Hepatocyte (in vitro differentiated cells): ENCODE data around the gene FADS3. TPM values are rescaled to one million over a fixed set of nuclear protein-coding genes. Genes with fewer than 3 reads are reported as not detected.

Source experiments
- DNase-seq: peaks from one replicate; pipeline ENCODE4 v3.0.0-alpha.2; 2016; ENCODE audit warnings: low spot score
- H2AFZ ChIP-seq: fragments of 200-600 bp; sonication (generic); 2 replicates; pipeline ENCODE4 v1.6.0; 2016; ENCODE audit warnings: antibody characterized with exemption, mild to moderate bottlenecking
- H3K27ac ChIP-seq: fragments of 200-600 bp; sonication (generic); 2 replicates; pipeline ENCODE4 v1.5.1; 2016; ENCODE audit warnings: mild to moderate bottlenecking
- H3K27me3 ChIP-seq: fragments of 200-600 bp; sonication (generic); 2 replicates; pipeline ENCODE4 v1.6.1; 2016
- H3K36me3 ChIP-seq: fragments of 200-600 bp; sonication (generic); replicated peaks from 2 replicates; pipeline ENCODE4 v1.5.1; 2016; ENCODE audit warnings: low read depth; ENCODE audit not compliant: insufficient read depth
- H3K4me1 ChIP-seq: fragments of 200-600 bp; sonication (generic); 2 replicates; pipeline ENCODE4 v1.5.1; 2016; ENCODE audit warnings: mild to moderate bottlenecking, moderate library complexity; ENCODE audit not compliant: insufficient read depth
- H3K4me2 ChIP-seq: fragments of 200-600 bp; sonication (generic); 2 replicates; pipeline ENCODE4 v1.6.0; 2016
- H3K4me3 ChIP-seq: fragments of 200-600 bp; sonication (generic); 2 replicates; pipeline ENCODE4 v1.5.1; 2016; ENCODE audit warnings: mild to moderate bottlenecking
- H3K79me2 ChIP-seq: fragments of 200-600 bp; sonication (generic); 2 replicates; pipeline ENCODE4 v1.6.0; 2017; ENCODE audit warnings: mild to moderate bottlenecking
- H3K9me2 ChIP-seq: fragments of 200-600 bp; sonication (generic); replicated peaks from 2 replicates; pipeline ENCODE4 v1.6.0; 2017; ENCODE audit warnings: mild to moderate bottlenecking; ENCODE audit not compliant: insufficient read depth
- H3K9me3 ChIP-seq: fragments of 200-600 bp; sonication (generic); 2 replicates; pipeline ENCODE4 v1.5.1; 2016; ENCODE audit warnings: low read depth, mild to moderate bottlenecking
- H4K20me1 ChIP-seq: fragments of 200-600 bp; sonication (generic); 2 replicates; pipeline ENCODE4 v1.6.0; 2016; ENCODE audit warnings: mild to moderate bottlenecking; ENCODE audit not compliant: insufficient read depth, poor library complexity, severe bottlenecking
- CTCF ChIP-seq: fragments of 200-600 bp; sonication (generic); IDR thresholded peaks from 2 replicates; pipeline ENCODE4 v1.5.1; 2016; ENCODE audit warnings: antibody characterized with exemption, mild to moderate bottlenecking; ENCODE audit not compliant: poor library complexity
- EZH2 ChIP-seq: fragments of 200-600 bp; sonication (generic); IDR thresholded peaks from 2 replicates; pipeline ENCODE4 v1.6.1; 2016; ENCODE audit warnings: antibody characterized with exemption, mild to moderate bottlenecking, borderline replicate concordance
- EZH2phosphoT487 ChIP-seq: fragments of 200-600 bp; sonication (generic); IDR thresholded peaks from one replicate; pipeline ENCODE4 v1.6.1; 2018; ENCODE audit warnings: antibody characterized with exemption, mild to moderate bottlenecking, low read depth, moderate library complexity; ENCODE audit not compliant: unreplicated experiment, severe bottlenecking
- WGBS: methylation state at CpG from one replicate; pipeline ENCODE4 v1.1.6; 2016; ENCODE audit warnings: low lambda C conversion rate; ENCODE audit errors: missing lambda C conversion rate; 5-methylcytosine and 5-hydroxymethylcytosine counted together
- polyA plus RNA-seq: library from polyadenylated mRNA; unstranded; fragments of >200 nt; fragmentation: Nextera tagmentation; extraction: Ambion mirVana; gene quantifications from 2 replicates; pipeline ENCODE4 v1.2.1, GENCODE V29; 2016
- total RNA-seq: library from RNA; depleted of rRNA; stranded (reverse); fragments of >200 nt; gene quantifications from 2 replicates; pipeline ENCODE4 v1.2.3, GENCODE V29; 2014

FADS3 gene
- total and polyA plus RNA-seq, 2 experiments from 2014 or later: 19.4 to 37.0 TPM

- Histone ChIP-seq H4K20me1 (no peaks in the 10 kb centered on the region), H3K27ac (no peak overlapping the region), H3K9me2 (no peaks in the 10 kb centered on the region), H3K79me2 (no peaks in the 10 kb centered on the region), H3K27me3 (no peaks in the 10 kb centered on the region), H3K4me3 (no peak overlapping the region), H3K4me2 (no peak overlapping the region), H3K36me3 (no peaks in the 10 kb centered on the region), H2AFZ (no peak overlapping the region), H3K9me3 (no peaks in the 10 kb centered on the region), H3K4me1 (peaks cover 4% of the 10 kb centered on the region)
- DNase-seq: no peak
- WGBS: 88% methylated on average over 3 of the region's 3 CpGs
- TF ChIP-seq CTCF: no peak
- TF ChIP-seq EZH2phosphoT487: no peak
- no peak for TF ChIP-seq EZH2
These were observed 16.5 kb downstream of the FADS3 start for GRCh38 chr11:61874853-61875252.

- Histone ChIP-seq H3K9me2 (no peaks in the 10 kb centered on the region), H2AFZ (no peak overlapping the region), H3K4me2 (no peak overlapping the region), H3K4me1 (peaks cover 4% of the 10 kb centered on the region), H3K4me3 (no peak overlapping the region), H4K20me1 (no peaks in the 10 kb centered on the region), H3K27ac (no peak overlapping the region), H3K9me3 (no peaks in the 10 kb centered on the region), H3K27me3 (no peaks in the 10 kb centered on the region), H3K36me3 (no peaks in the 10 kb centered on the region), H3K79me2 (no peaks in the 10 kb centered on the region)
- TF ChIP-seq EZH2phosphoT487 (no peak), EZH2 (no peak), CTCF (no peak)
- DNase-seq: no peak
- WGBS: 94% methylated on average over 11 of the region's 12 CpGs
These were observed 17.0 kb downstream of the FADS3 start for GRCh38 chr11:61874377-61874809.

DNA sequence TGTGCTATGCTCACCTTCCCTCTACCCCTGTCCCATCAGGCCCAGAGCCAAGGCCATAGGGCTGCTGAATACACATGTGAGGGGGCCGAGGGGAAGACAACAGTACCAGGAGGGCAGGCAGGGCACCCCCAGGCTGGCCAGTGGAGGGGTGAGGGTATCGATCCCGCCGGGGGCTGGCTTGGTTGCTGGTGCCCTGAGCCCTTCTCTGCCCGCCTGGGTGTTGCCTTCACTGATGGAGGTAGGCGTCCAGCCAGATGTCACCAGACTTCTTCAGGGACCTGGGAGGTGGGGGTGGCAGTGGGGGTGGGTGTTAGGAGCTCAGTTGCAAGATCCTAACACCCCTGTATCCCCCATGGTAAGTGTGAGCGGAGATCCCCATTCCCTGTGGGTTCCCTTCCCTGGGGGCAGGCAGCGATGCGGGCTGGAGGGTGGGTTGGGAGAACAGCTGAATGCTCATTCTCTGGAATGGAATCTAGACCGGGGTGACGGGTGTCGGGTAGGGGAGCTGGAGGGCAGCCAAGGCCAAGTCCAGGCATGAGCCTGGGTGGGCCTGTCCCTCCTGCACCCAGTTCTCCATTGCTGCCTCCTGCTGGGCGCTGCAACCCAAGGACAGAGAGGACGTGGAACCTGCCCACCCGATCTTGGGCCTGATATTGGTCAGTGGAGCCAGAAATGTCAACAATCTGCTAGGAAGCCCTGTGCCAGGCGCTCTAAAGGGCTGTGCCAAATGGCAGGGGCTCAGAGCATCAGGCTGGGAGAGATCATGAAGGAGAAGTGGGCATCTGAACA lies 17.6 kb downstream of the FADS3 start:
- DNase-seq: no peak
- Histone ChIP-seq H3K36me3 (no peaks in the 10 kb centered on the region), H3K4me3 (no peak overlapping the region), H3K9me3 (no peaks in the 10 kb centered on the region), H3K79me2 (no peaks in the 10 kb centered on the region), H3K9me2 (no peaks in the 10 kb centered on the region), H3K4me1 (peaks cover 4% of the 10 kb centered on the region), H3K4me2 (no peak overlapping the region), H3K27me3 (no peaks in the 10 kb centered on the region), H2AFZ (no peak overlapping the region), H4K20me1 (no peaks in the 10 kb centered on the region), H3K27ac (no peak overlapping the region)
- 93% methylated on average over 16 of the region's 16 CpGs for WGBS
- TF ChIP-seq EZH2phosphoT487 (no peak), EZH2 (no peak), CTCF (no peak)
